A673 (cell line): Measurements from ENCODE around the gene GLI3.
A peak's percentile ranks its signal among the peaks of the same experiment; 100 is the strongest.

Experiments used
- EZH2 ChIP-seq: fragments of 200-600 bp; sonication (generic); IDR thresholded peaks from 2 replicates; pipeline ENCODE4 v1.6.1; 2017; ENCODE audit warnings: borderline replicate concordance, low read depth, mild to moderate bottlenecking, mixed read lengths, antibody characterized with exemption, low read length; ENCODE audit not compliant: poor library complexity, severe bottlenecking
- TF ChIP-seq, protein P1 (sequence below): fragments of 300-800, 200-600 bp; sonication (generic); conservative IDR thresholded peaks from 2 replicates; pipeline ENCODE4 v1.5.1; 2017; ENCODE audit warnings: low read depth, mild to moderate bottlenecking, antibody characterized with exemption, low read length, moderate library complexity, mixed read lengths

DNA sequence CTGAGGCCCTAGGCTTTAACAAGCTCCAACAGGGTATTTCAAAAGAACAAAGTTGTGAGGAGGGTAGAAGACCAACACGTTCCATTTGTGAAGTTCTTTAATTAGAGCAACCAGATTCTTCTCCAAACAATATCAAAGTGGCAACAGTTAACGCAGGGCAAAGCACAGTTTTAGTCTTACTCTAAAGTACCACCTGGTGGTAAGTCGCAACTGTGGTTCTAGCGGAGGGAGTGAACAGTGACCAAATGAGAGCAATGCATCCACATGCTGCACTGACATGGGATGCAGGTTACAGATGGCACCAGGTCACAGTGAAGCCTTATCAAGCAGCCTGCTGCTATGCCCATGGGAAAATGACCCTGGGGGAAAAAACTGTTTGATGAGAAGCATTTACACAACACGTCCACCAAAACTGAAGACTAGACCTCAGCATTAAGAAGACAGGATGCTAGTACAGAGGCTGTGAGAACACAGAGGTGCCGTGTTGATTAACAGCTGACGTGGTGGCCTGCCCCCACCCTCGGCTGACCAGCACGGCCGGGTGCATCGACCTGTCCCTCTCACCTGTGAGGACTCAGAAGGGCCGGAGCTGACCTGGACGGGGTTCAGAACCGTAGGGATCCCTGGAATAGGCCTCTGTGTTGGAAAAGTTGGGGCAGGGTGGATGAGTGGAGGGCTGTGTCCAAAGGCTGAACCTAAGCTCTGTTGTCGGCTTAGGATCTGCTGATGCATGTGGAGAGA, 211.2 kb downstream of the GLI3 start:
- TF ChIP-seq EZH2: no peak
- TF ChIP-seq, protein P1, sequence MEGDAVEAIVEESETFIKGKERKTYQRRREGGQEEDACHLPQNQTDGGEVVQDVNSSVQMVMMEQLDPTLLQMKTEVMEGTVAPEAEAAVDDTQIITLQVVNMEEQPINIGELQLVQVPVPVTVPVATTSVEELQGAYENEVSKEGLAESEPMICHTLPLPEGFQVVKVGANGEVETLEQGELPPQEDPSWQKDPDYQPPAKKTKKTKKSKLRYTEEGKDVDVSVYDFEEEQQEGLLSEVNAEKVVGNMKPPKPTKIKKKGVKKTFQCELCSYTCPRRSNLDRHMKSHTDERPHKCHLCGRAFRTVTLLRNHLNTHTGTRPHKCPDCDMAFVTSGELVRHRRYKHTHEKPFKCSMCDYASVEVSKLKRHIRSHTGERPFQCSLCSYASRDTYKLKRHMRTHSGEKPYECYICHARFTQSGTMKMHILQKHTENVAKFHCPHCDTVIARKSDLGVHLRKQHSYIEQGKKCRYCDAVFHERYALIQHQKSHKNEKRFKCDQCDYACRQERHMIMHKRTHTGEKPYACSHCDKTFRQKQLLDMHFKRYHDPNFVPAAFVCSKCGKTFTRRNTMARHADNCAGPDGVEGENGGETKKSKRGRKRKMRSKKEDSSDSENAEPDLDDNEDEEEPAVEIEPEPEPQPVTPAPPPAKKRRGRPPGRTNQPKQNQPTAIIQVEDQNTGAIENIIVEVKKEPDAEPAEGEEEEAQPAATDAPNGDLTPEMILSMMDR: 0 out of 2 replicates have a peak, but pooled peaks have one; percentile 10
